Muscle layer of colon (tissue), 2 donors: ENCODE data around the gene DPP9.

Experiments
- H3K27ac ChIP-seq: one replicate; pipeline ENCODE4 v1.7.0; 2013; ENCODE audit warnings: low read depth, mild to moderate bottlenecking, low read length, moderate library complexity
- H3K27me3 ChIP-seq, 2 donors: one replicate each; pipeline ENCODE4 v1.7.0; 2013; ENCODE audit warnings: low read length in 2 of 2, mild to moderate bottlenecking in 2 of 2; ENCODE audit not compliant: insufficient read depth in 2 of 2, control insufficient read depth in 1 of 2
- H3K36me3 ChIP-seq: one replicate; pipeline ENCODE4 v1.7.0; 2013; ENCODE audit warnings: mild to moderate bottlenecking, low read length; ENCODE audit not compliant: insufficient read depth
- H3K4me1 ChIP-seq: one replicate; pipeline ENCODE4 v1.7.0; 2013; ENCODE audit warnings: mild to moderate bottlenecking, low read length; ENCODE audit not compliant: insufficient read depth
- H3K4me3 ChIP-seq, 2 donors: one replicate each; pipeline ENCODE4 v1.7.0; 2013; ENCODE audit warnings: low read length in 2 of 2, low read depth in 1 of 2, mild to moderate bottlenecking in 1 of 2, moderate library complexity in 1 of 2
- H3K9ac ChIP-seq: one replicate; pipeline ENCODE4 v1.7.0; 2013; ENCODE audit warnings: low read length
- H3K9me3 ChIP-seq: one replicate; pipeline ENCODE4 v1.7.0; 2013; ENCODE audit warnings: mild to moderate bottlenecking, low read length
- donor health status: abdominal sarcoma.
- donor health status: Adenocarcinoma of cecum.

The DPP9 gene

GRCh38 chr19:4662020-4662695 is 61.5 kb downstream of the DPP9 start:
- Histone ChIP-seq H3K36me3 (peaks cover 60% of the 10 kb centered on the region), H3K9ac (no peak overlapping the region)

GRCh38 chr19:4660993-4661392 is 62.6 kb downstream of the DPP9 start:
- Histone ChIP-seq H3K36me3 (peaks cover 51% of the 10 kb centered on the region), H3K4me1 (no peaks in the 10 kb centered on the region), H3K27ac (no peak overlapping the region), H3K9ac (no peak overlapping the region), H3K27me3 (no peaks in the 10 kb centered on the region), H3K4me3 (no peak overlapping the region), H3K9me3 (no peaks in the 10 kb centered on the region)

More at GRCh38 chr19:4662020-4662695, 61.5 kb downstream of the DPP9 start:
- no peaks in the 10 kb centered on the region for H3K27me3 ChIP-seq
- no peak overlapping the region for H3K4me3 ChIP-seq
- H3K27ac ChIP-seq, result no peak overlapping the region
- no peaks in the 10 kb centered on the region for H3K4me1 ChIP-seq
- no peaks in the 10 kb centered on the region for H3K9me3 ChIP-seq

GRCh38 chr19:4660181-4660791 is 63.4 kb downstream of the DPP9 start:
- Histone ChIP-seq H3K27me3 (no peaks in the 10 kb centered on the region), H3K36me3 (peaks cover 48% of the 10 kb centered on the region), H3K4me1 (no peaks in the 10 kb centered on the region), H3K9ac (no peak overlapping the region), H3K4me3 (no peak overlapping the region), H3K27ac (no peak overlapping the region), H3K9me3 (no peaks in the 10 kb centered on the region)

- Histone ChIP-seq H3K9me3 (no peaks in the 10 kb centered on the region), H3K4me3 (no peak overlapping the region), H3K27ac (no peak overlapping the region), H3K36me3 (peaks cover 44% of the 10 kb centered on the region), H3K9ac (no peak overlapping the region), H3K4me1 (no peaks in the 10 kb centered on the region), H3K27me3 (no peaks in the 10 kb centered on the region)
These were observed 65.8 kb downstream of the DPP9 start for GRCh38 chr19:4657835-4658234.

GRCh38 chr19:4657262-4657661 is 66.4 kb downstream of the DPP9 start:
- Histone ChIP-seq H3K36me3 (peaks cover 45% of the 10 kb centered on the region), H3K9ac (no peak overlapping the region), H3K9me3 (no peaks in the 10 kb centered on the region), H3K27me3 (no peaks in the 10 kb centered on the region), H3K4me3 (no peak overlapping the region), H3K4me1 (no peaks in the 10 kb centered on the region), H3K27ac (no peak overlapping the region)

- no peaks in the 10 kb centered on the region for H3K9me3 ChIP-seq
- no peak overlapping the region for H3K27ac ChIP-seq
- no peak overlapping the region for H3K4me3 ChIP-seq
- H3K36me3 ChIP-seq, result peaks cover 44% of the 10 kb centered on the region
- no peaks in the 10 kb centered on the region for H3K4me1 ChIP-seq
- H3K27me3 ChIP-seq, result no peaks in the 10 kb centered on the region
- H3K9ac ChIP-seq, result no peak overlapping the region
These were observed 67.5 kb downstream of the DPP9 start for GRCh38 chr19:4656102-4656501.

- H3K27me3 ChIP-seq, result no peaks in the 10 kb centered on the region
- no peak overlapping the region for H3K4me3 ChIP-seq
- H3K9me3 ChIP-seq, result no peaks in the 10 kb centered on the region
- H3K9ac ChIP-seq, result no peak overlapping the region
- H3K4me1 ChIP-seq, result peaks cover 5% of the 10 kb centered on the region
- no peak overlapping the region for H3K27ac ChIP-seq
- H3K36me3 ChIP-seq, result peaks cover 41% of the 10 kb centered on the region
These were observed 68.9 kb downstream of the DPP9 start for GRCh38 chr19:4654437-4655361.

GRCh38 chr19:4653793-4654436 is 69.7 kb downstream of the DPP9 start:
- peaks cover 38% of the 10 kb centered on the region for H3K36me3 ChIP-seq
- H3K27me3 ChIP-seq, result no peaks in the 10 kb centered on the region
- H3K4me3 ChIP-seq, result no peak overlapping the region
- no peak overlapping the region for H3K9ac ChIP-seq
- H3K4me1 ChIP-seq, result peaks cover 13% of the 10 kb centered on the region
- H3K9me3 ChIP-seq, result no peaks in the 10 kb centered on the region
- H3K27ac ChIP-seq, result no peak overlapping the region

- Histone ChIP-seq H3K27me3 (no peaks in the 10 kb centered on the region), H3K36me3 (peaks cover 24% of the 10 kb centered on the region), H3K4me3 (no peak overlapping the region), H3K27ac (no peak overlapping the region), H3K9me3 (no peaks in the 10 kb centered on the region), H3K9ac (no peak overlapping the region), H3K4me1 (peaks cover 27% of the 10 kb centered on the region)
These were observed 71.6 kb downstream of the DPP9 start for GRCh38 chr19:4652075-4652474.

- no peaks in the 10 kb centered on the region for H3K27me3 ChIP-seq
- H3K36me3 ChIP-seq, result peaks cover 24% of the 10 kb centered on the region
- no peaks in the 10 kb centered on the region for H3K9me3 ChIP-seq
- H3K4me3 ChIP-seq, result no peak overlapping the region
- H3K9ac ChIP-seq, result no peak overlapping the region
- H3K27ac ChIP-seq, result peak overlapping the region; percentile 8
- peaks cover 27% of the 10 kb centered on the region for H3K4me1 ChIP-seq
These were observed 73.5 kb downstream of the DPP9 start for GRCh38 chr19:4650159-4650558.

GRCh38 chr19:4649392-4650047 is 74.1 kb downstream of the DPP9 start:
- Histone ChIP-seq H3K4me3 (no peak overlapping the region), H3K9me3 (no peaks in the 10 kb centered on the region), H3K36me3 (peaks cover 18% of the 10 kb centered on the region), H3K27ac (peak overlapping the region; percentile 8), H3K27me3 (no peaks in the 10 kb centered on the region), H3K9ac (peak overlapping the region; percentile 40), H3K4me1 (peaks cover 27% of the 10 kb centered on the region)
